ENCODE results near the gene DOP1A.

DNA sequence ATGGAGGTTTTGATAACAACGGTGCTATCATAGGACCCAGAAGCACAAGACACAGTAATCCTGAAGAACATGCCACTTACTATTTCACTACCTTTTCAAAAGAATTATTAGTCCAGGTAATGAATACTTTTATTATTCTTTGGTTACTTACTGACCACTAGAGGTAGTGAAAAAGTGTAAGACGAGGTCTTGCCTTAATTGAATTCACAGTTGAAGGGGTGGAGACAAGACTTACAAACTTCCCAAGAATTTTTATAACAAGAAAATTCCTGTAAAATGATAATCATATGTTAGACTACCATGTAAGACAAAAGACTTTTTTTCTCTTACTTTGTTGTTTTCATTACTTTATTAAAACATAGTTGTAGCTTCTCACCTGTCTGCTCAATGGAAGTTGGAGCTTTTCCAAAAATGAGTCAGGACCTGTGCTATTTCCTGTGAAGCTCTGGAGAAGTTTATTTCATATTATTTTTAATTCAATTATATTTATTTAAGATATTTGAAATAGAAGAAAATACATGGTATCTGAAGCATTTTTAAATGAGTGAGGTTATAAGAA lies 52.4 kb downstream of the DOP1A start:
- TF ChIP-seq, protein P1, sequence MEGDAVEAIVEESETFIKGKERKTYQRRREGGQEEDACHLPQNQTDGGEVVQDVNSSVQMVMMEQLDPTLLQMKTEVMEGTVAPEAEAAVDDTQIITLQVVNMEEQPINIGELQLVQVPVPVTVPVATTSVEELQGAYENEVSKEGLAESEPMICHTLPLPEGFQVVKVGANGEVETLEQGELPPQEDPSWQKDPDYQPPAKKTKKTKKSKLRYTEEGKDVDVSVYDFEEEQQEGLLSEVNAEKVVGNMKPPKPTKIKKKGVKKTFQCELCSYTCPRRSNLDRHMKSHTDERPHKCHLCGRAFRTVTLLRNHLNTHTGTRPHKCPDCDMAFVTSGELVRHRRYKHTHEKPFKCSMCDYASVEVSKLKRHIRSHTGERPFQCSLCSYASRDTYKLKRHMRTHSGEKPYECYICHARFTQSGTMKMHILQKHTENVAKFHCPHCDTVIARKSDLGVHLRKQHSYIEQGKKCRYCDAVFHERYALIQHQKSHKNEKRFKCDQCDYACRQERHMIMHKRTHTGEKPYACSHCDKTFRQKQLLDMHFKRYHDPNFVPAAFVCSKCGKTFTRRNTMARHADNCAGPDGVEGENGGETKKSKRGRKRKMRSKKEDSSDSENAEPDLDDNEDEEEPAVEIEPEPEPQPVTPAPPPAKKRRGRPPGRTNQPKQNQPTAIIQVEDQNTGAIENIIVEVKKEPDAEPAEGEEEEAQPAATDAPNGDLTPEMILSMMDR (IDR thresholded peaks at IDR 0.05), result no peak
- no peak for TF ChIP-seq POLR2A (IDR thresholded peaks at IDR 0.05)

All from body of pancreas (tissue), 4 donors.